Left renal cortex interstitium (tissue), 4 donors: ENCODE results near the gene PTCH2. TPM values are rescaled to one million over a fixed set of nuclear protein-coding genes. Genes with fewer than 3 reads are reported as not detected.
"Not testable (repeated sequence)": the region's sequence is repeated elsewhere in the genome, so short reads cannot be mapped to it uniquely, and the experiment has no call there.

Experiments
- DNase-seq, 4 donors: peaks; one replicate each; pipeline ENCODE4 v3.0.0-alpha.2; 2013; ENCODE audit warnings: low read depth in 4 of 4, low spot score in 2 of 4, missing footprints in 1 of 4
- polyA plus RNA-seq, 4 donors: library from polyadenylated mRNA; unstranded; fragments of 120-200 nt; gene quantifications; one replicate each; pipeline ENCODE4 v1.2.1, GENCODE V29; 2013; ENCODE audit not compliant: insufficient read length in 4 of 4

The PTCH2 gene
- polyA plus RNA-seq, 4 donors = 3.3 to 8.0 (median 6.2) TPM

DNA sequence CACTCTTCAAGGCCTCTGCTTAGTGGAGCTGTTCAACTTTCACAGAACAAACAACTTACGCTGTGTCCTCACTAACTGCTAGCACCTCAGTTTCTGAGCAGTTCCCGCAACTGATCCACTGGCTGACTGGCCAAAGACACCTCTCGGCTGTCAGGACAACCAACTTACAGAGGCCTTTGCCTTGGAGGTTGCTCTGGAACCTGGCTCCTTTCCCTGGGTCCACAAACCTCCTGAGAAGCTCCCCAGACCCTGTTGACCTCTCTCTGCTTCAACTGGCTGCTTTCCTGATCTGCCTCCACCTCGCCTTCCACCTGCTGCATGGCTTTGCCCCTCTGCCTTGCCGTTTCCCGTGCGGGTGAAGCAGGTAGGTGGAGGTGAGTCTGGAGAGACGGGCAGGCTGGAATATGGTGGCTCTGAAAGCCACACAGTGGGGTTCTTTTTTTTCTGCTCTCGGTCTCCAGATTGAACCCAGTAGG lies 21.8 kb downstream of the PTCH2 start:
- DNase-seq = no peak

DNA sequence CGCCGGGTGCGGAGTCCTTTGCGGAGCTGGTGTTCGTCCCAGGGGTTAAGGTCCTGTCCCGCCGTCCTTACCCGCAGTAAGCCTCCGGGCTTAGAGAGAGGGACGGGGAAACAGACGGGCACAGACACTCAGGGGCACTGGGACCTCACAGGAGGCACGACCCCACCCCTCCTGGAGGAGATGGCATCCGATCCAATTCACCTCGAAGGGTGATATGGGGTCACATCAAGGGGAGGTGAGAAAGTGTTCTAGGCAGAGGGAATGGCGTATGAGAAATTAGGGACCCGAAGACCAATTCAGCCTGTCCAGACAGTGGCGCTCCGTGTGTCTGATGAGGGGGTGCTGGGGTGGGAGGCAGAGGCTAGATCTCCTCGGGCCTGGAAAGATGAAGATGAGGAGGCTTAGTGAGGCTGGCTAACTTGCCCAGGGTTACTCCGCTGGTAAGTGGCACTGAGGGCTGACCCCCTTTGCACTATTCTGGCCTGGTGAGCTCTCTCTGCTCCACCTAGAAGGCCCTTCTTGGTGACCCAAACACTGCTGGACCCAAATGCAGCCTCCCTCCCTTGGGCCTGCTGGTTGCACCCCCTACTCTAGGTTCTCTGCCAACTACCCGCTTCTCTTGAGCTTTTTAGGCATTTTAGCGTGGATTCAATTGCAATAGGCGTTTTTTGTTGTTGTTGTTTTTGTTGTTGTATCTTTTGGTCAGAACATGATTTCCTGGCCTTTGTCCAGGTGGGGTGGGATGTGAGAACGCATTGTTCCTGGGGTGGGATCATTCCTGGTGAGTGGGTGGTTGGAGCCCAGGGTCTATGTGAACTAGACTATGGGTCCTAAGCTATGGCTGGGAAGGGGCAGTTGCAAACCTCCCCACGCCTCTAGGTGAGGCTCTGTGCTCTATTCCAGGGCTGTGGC lies 22.5 kb downstream of the PTCH2 start:
- no peak for DNase-seq

DNA sequence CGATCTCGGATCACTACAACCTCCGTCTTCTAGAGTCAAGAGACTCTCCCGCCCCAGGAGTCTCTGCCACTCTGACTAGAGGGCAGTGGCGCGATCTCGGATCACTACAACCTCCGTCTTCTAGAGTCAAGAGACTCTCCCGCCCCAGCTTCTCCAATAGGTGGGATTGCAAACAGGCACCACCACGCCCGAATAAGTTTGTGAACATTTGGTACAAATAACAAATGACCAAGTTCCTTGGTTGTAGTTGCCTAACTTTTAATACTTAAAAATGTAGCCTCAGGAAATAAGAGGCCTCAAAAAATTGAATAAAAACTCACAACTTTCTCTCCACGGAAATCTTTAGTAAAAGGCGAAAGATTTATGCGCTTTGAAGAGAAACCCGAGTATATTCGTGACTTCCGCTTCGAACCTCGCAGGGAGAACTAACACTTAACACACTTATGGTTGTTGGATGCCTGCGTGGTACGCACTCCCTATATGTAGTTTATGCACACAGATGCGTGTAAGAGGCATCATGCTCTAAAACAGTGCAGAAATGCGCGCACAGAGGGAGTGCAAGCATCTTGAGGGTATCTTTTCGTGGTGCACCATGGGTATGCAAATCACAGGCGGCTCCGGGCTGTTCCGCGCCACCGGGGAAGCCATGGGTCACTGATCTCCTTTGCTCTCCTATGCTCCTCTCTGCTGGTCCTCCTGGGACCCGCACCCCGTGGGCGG lies 23.3 kb downstream of the PTCH2 start:
- peak in 2 of 4 donors; percentile 80 to 96 for DNase-seq

DNA sequence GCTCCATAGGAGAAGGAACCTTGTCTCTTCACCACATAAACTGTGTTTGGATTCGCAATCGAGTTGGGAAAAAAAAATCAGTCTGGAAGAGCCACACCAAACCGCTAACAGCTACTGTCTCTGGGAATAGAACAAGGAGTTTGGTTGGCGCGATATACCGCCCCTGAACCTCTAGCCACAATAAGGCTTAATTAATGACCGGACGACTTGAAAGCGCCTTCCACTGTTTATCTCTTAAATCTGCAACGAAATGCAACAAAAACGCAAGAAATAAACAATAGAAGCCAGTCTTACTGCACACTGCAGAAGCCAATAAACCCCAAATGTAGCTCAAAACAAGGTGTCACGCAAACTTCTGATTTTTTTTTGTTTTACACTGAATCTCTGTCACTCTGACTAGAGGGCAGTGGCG lies 23.9 kb downstream of the PTCH2 start:
- DNase-seq = no peak

DNA sequence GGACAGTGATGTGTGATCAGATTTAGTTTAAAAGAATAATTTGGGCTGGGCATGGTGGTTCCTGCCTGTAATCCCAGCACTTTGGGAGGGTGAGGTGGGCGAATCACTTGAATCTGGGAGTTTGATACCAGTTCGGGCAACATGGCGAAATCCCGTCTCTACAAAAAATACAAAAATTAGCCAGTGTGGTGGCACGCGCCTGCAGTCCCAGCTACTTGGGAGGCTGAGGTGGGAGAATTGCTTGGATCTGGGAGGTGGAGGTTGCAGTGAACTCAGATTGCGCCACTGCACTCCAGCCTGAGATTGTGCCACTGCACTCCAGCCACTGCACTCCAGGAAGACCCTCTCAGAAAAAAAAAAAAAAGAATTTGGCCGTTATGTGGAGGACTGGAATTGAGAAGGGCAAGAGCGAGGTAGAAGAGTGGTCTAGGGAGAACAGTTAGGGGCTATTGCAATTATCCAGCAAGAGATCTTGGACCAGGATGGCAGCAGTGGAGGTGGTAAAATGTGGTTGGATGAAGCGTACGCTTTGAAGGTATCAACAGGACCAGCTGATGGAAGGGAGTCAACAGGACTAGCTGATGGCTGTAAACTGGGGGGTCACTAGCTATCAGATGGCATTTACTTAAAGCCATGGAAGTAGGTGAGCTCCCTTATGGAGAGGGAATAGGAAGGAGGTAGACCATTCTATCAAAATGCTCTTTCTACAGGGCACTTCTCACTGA lies 25.1 kb downstream of the PTCH2 start:
- DNase-seq = no peak

DNA sequence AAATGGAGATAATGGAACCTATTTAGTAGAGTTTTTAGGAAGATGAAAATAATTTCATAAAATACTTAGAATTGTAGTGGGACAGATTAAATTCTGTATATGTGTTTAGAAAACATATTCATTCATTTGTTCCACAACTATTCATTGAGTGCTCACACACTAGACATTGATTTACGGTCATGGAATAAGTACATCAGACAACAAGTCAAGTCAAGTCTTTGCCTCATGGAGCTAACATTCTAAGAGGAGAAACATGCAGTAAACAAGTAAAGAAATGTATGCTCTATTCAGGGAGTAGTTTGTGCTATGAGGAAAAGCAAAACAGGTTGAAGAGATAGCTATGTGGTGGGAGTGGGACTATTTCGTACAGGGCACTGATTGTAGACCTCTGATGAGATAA lies 25.7 kb downstream of the PTCH2 start:
- no peak for DNase-seq

DNA sequence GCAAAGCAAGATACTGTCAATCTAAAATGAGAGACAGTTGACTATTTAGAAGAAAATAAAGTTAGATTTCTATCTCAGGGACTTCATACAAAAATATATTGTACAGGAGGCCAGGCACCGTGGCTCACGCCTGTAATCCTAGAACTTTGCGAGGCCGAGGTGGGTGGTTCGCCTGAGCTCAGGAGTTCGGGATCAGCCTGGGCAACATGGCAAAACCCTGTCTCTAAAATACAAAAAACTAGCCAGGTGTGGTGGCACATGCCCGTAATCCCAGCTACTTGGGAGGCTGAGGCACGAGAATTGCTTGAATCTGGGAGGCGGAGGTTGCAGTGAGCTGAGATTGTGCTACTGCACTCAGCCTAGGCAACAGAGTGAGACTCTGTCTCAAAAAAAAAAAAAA lies 27.1 kb downstream of the PTCH2 start:
- DNase-seq = not testable (repeated sequence)

DNA sequence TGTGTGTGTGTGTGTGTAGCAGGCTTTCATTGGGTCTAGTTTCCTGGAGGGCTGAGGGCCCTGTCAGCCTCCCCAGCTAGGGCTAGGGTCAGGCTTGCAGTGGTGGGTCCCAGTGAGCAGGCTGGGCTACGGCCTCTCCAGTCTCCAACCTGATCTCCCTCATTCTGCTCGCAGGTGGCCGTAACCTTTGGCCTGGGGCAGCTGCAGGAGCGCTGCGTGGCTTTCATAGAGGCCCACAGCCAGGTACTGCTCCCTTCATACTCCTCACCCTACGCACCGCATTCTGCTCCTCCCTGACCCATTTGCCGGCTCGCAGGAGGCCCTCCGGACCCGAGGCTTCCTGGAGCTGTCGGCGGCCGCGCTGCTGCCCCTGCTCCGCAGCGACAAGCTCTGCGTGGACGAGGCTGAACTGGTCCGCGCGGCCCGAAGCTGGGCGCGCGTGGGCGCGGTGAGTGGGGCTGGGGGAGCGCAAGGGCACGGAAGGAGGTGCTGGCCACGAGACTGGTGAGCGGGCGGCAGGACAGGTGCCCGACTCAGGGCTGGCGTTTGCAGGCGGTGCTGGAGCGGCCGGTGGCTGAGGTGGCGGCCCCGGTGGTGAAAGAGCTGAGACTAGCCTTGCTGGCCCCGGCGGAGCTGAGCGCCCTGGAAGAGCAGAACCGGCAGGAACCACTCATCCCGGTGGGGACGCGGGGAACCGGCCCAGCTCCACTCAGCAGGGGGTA lies 30.1 kb downstream of the PTCH2 start:
- no peak for DNase-seq

DNA sequence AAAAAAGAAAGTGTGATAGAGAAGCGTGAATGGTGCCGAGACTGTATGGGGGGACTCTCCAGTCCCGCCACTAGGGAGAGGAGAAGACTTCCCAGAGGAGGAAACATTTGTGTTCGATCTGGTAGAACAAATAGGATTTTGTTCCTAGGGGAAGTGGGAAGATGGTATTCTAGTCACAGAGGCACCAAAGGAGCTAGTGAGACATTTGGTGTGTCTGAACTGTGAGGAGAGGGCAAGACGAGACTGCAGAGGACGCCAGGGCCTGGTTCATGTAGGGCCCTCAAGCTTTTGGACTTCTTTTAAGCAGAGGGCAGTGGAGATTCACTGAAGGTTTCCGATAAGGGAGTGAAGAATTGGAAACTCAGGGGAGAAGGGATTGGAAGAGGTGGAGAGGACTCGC lies 31.8 kb downstream of the PTCH2 start:
- no peak for DNase-seq

DNA sequence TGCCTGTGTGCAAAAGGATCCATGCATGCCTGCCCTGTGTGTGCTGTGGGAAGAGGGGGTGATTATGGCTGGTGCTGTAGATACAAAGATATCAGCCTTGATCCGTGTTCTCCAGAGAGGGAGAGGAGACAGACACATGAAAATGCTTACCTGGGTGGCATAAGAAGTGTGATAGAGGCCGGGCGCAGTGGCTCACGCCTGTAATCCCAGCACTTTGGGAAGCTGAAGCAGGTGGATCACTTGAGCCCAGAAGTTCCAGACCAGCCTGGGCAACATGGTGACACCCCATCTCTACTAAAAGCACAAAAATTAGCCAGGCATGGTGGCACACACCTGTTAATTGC lies 32.3 kb downstream of the PTCH2 start:
- not testable (repeated sequence) for DNase-seq

DNA sequence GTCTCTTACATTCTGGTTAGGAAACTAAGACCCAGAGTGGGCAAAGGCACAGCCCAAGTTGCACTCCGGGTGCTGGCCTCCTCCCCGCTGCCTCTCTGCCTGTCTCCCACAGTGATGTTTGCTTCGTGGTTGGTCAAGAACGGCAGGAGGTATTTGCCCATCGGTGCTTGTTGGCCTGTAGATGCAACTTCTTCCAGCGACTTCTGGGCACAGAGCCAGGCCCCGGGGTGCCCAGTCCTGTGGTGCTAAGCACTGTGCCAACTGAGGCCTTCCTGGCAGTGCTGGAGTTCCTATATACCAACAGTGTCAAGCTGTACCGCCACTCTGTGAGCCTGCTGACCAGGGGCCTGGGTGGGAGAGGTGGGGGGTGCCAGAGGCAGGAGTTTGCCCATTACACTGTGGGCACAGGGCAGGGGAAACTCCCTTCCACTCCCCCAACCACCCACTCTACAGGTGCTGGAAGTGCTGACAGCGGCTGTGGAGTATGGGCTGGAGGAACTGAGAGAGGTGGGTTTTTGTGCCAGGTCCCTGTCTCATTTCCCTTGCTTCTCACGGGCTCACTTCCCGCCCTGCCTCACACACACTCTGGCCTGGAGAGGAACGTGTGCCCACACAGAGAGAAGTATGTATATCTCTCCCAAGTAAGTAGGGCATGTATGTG lies 32.8 kb downstream of the PTCH2 start:
- no peak for DNase-seq

DNA sequence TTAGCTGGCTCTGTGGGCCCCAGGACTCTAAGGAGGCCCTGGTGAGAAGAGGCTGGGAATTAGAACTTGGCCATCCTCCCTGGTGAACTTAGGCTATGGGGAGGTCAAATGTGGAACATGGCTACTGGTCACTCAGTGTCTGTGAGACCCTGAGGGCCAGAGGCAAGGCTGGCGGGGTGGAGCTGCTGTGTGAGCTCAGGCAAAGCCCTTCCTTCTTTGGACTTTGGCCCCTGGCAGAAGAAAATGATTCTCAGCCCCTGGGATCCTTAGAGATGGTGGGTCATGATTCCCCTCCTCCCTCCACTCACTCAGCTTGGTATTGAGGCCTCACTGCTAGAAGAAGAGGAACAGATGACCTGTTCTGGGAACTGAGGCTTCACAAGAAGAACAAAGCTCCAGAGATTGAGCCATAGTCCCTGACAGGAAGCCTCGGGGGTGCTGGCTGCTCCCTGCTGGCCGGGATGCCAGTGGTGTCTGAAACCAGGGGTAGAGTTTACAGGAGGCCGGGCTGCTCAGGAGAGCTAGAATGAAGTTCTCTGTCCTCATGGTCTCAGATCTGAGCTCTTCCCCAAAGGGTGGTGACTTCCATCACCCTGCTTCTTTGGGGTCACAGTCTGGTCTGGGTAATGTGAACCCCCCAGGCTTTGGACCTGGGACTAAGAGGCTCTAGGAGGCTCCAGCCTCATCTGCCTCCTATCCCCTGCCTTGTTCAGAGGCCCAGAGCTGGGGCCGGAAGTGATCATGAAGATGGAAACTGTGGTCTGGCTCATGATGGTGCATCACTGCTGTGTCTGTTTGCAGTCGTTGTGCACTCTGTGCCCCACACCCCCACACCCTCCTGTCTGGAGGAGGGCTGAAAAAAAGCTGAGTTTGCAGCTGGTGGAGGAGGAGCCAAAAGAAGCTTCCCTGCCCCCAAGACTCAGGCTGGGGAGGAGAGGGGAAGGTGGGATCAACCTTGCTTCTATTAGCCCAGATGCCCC lies 33.8 kb downstream of the PTCH2 start:
- DNase-seq = no peak

DNA sequence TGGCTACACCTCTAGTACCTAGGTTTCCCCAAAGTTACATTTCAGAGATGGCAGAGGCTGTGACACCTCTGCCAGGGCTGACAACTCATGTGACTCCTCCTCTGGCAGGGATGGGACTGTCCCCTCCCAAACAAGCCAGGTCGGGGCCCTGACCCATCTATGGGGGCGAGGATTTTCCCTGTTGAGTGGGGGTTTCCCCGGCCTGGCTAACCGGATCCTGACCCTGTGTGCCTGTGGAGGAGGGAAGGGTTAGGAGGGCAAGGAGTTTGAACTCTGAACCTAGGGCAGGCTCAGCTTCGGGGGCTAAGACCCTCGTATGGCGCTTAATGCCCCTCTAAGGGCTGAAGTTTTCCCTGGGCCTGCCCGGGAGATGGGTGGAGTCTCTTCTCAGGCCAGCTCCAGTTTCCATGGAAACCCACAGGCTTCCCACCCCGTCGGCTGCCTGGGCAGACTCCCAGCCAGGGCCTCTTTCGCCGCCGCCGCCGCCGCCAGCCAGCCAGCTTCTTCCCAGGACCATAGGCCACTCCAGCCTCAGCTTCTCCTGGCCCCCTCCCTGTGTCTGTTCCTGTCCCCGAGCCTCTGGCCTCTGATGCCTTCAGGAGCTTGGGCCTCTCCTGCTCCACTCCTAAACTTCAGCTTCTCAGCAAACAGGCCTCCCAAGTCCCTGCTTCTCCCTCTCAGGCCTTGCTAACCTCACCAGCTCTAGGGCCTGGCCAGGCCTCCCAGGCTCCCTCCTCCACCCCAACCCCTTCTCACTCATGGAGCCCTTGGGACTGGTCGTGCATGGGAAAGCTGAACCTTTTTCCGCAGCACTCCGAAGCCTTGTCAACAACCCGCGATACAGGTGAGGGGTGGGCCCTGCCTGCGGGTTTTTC lies 34.8 kb downstream of the PTCH2 start, which contains the start of gene BTBD19:
Gene BTBD19 (plus strand): TSS at position 461 of the 875 bp plus-strand sequence. CDS start 298 bp downstream, at position 759.
- DNase-seq = no peak

DNA sequence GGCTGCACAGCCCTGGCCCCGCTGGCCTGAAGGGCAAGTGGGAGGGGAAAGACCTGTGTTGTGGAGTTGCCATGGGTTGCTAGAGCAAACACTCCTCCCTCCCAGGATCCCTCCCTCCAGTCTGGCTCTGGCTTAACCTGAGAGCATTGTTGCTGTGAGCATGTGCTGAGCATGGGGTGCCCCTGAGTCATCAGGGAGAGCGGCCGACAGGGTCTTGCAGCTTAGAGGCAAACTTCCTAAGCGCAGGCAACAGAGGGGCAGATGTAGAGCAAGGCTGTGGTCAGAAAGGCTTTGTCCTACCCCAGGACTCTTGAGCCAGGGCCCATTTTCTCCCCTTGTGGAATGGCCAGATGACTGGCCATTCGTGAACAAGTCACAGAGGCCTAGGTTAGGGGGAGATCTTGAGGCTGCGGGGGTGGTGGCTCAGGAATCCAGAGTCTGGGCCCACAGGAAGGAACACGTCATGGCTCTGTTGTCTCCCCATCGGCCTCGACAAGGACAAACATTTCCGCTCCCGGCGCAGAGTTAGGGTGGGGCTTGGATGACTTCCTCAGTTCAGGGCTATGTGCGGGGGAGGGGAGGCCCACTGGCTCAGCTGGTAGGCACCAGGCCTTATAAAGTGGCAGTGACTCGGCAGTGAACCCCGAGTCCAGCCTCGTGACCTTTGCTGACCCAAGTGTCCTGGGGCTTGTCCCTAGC lies 35.5 kb downstream of the PTCH2 start:
- peak in 2 of 4 donors; percentile 81 to 83 for DNase-seq

DNA sequence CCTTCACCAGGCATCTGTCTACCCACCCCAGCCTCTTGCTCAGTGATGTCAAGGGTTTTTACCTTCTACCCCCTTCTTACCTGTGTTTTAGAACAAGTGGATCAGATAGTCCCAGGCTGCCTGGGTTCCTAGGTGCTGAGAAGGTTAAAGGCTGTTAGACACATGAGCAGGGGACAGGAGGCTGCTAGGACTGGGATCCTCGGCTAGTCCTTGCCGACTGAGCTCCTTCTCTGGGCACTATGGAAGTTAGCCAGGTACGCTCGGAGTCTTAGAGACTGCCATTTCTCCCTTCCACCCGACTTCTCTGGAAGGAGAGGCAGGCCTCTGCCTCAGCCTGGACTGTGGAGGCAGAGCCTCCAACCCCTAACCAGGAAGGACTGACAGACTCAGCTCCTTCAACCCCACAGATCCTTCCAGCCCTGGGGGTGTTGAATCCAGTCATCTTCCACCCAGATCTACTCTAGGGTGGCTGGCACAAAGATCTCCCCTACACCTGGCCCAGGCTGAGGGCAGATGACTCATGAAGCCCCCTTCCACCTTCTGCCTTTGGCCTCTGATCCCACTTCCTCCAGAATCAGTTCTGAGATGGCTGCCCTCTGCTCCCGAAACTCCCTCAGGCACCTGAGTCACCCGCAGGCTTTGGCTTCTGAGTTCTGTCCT lies 36.2 kb downstream of the PTCH2 start, which contains the start of gene DYNLT4:
Gene DYNLT4 (minus strand): TSS at position 648 of the 660 bp plus-strand sequence. CDS start 683 bp downstream, outside the sequence.
- no peak for DNase-seq

DNA sequence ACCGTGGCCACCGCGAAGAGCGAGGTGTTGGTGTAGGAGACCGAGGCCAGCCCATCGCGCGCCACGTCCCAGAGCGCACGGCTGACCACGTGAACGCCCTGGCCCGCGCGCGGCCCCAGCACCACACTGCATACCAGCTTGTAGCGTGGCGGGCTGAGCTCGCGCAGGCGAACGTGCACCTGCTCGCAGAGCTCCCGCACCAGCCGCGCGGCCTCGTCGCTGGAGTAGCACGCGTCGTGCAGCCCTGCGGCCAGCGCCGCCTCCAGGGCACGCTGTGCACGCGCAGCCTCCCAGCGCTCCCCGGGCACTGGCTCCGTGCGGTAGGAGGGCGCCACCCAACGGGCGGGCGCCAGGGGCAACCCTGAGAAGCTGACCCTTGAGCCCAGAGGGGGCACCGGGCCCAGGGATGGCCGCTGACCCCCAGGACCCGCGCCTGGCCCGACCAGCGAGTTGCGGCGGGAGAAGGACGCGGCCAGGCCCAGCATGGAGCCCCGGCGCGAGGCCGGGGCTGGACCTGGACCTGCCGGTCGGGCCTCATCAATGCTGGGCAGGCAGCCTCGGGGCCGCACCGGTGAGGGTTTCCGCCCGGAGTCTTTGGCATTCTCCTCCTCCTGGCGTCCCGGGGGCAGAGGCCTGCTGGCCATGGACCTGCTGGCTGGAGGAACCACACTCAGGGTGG lies 36.9 kb downstream of the PTCH2 start:
- no peak for DNase-seq
